CD14-positive monocyte (primary cell): ENCODE data around the gene SSR2. TPM values are rescaled to one million over a fixed set of nuclear protein-coding genes. Genes with fewer than 3 reads are reported as not detected.

Experiments
- DNase-seq, 3 donors: peaks; one replicate each; pipeline ENCODE4 v3.0.0-alpha.2; 2011 to 2022
- H2AFZ ChIP-seq: 2 replicates; pipeline ENCODE4 v1.6.0; 2012; ENCODE audit warnings: mild to moderate bottlenecking, low read depth, low read length, inconsistent platforms; ENCODE audit not compliant: insufficient read depth, poor library complexity, severe bottlenecking
- H3K27ac ChIP-seq, 2 donors: 1 replicate in 1 of 2; 2 replicates in 1 of 2; pipeline ENCODE4 v1.5.1; 2012 to 2013; ENCODE audit warnings: low read length in 2 of 2, control low read depth in 1 of 2, inconsistent platforms in 1 of 2, low read depth in 1 of 2, mild to moderate bottlenecking in 1 of 2
- H3K27me3 ChIP-seq, 2 donors: one replicate each; pipeline versions ENCODE4 v1.6.0 to v1.6.1; 2011 to 2013; ENCODE audit warnings: low read length in 2 of 2; ENCODE audit not compliant: control insufficient read depth in 2 of 2, insufficient read depth in 2 of 2
- H3K36me3 ChIP-seq, 2 donors: replicated peaks in 1 of 2; 1 replicate in 1 of 2; 2 replicates in 1 of 2; pipeline versions ENCODE4 v1.5.1 to v1.6.1; 2012 to 2013; ENCODE audit warnings: low read length in 2 of 2, control low read depth in 1 of 2, inconsistent platforms in 1 of 2, mild to moderate bottlenecking in 1 of 2; ENCODE audit not compliant: insufficient read depth in 2 of 2, control insufficient read depth in 1 of 2
- H3K4me1 ChIP-seq, 2 donors: 1 replicate in 1 of 2; 2 replicates in 1 of 2; pipeline versions ENCODE4 v1.5.1 to v1.6.1; 2012 to 2013; ENCODE audit warnings: low read length in 2 of 2, control low read depth in 1 of 2, inconsistent platforms in 1 of 2, mild to moderate bottlenecking in 1 of 2, moderate library complexity in 1 of 2; ENCODE audit not compliant: insufficient read depth in 2 of 2, control insufficient read depth in 1 of 2
- H3K4me2 ChIP-seq: replicated peaks from 2 replicates; pipeline ENCODE3; 2012; ENCODE audit warnings: low read length, moderate library complexity, mild to moderate bottlenecking; ENCODE audit not compliant: poor library complexity, severe bottlenecking; ENCODE audit errors: extremely low read depth
- H3K4me3 ChIP-seq, 3 experiments: fragments of 200-600 bp in 1 of 3; sonication (generic) in 1 of 3; replicated peaks in 1 of 3; 1 replicate in 2 of 3; 2 replicates in 1 of 3; pipeline ENCODE4 v1.5.1; 2011 to 2013; ENCODE audit warnings: low read length in 3 of 3, mild to moderate bottlenecking in 3 of 3, control low read depth in 2 of 3, low read depth in 2 of 3, inconsistent platforms in 1 of 3, moderate library complexity in 1 of 3
- H3K79me2 ChIP-seq: 2 replicates; pipeline ENCODE4 v1.6.0; 2012; ENCODE audit warnings: mild to moderate bottlenecking, control low read depth, inconsistent platforms, low read length, moderate library complexity; ENCODE audit not compliant: insufficient read depth
- H3K9ac ChIP-seq: 2 replicates; pipeline ENCODE4 v1.6.0; 2017; ENCODE audit warnings: low read length, mild to moderate bottlenecking; ENCODE audit not compliant: insufficient read depth, poor library complexity, severe bottlenecking
- H3K9me3 ChIP-seq, 2 donors: replicated peaks in 1 of 2; 1 replicate in 1 of 2; 2 replicates in 1 of 2; pipeline versions ENCODE4 v1.5.1 to v1.6.1; 2012 to 2013; ENCODE audit warnings: low read length in 2 of 2, control low read depth in 1 of 2; ENCODE audit not compliant: control insufficient read depth in 1 of 2, insufficient read depth in 1 of 2
- H4K20me1 ChIP-seq: 2 replicates; pipeline ENCODE4 v1.6.0; 2012; ENCODE audit warnings: mild to moderate bottlenecking, low read length, control low read depth, moderate library complexity; ENCODE audit not compliant: insufficient read depth
- H3K27ac Mint-ChIP-seq, 7 donors: one replicate each; pipeline ENCODE4 v1.8.0; 2020; ENCODE audit warnings: mild to moderate bottlenecking in 7 of 7, mixed read lengths in 7 of 7, moderate library complexity in 6 of 7, inconsistent platforms in 2 of 7
- H3K27me3 Mint-ChIP-seq, 3 donors: one replicate each; pipeline ENCODE4 v1.8.0; 2021 to 2022; ENCODE audit warnings: low read depth in 3 of 3, mild to moderate bottlenecking in 3 of 3, mixed read lengths in 3 of 3, moderate library complexity in 3 of 3, inconsistent platforms in 1 of 3
- H3K36me3 Mint-ChIP-seq, 2 donors: one replicate each; pipeline ENCODE4 v1.8.0; 2020; ENCODE audit warnings: mixed read lengths in 2 of 2, inconsistent platforms in 1 of 2, mild to moderate bottlenecking in 1 of 2
- H3K4me1 Mint-ChIP-seq: one replicate; pipeline ENCODE4 v1.8.0; 2020; ENCODE audit warnings: mild to moderate bottlenecking, mixed read lengths
- H3K4me3 Mint-ChIP-seq, 2 donors: one replicate each; pipeline ENCODE4 v1.8.0; 2020; ENCODE audit warnings: mild to moderate bottlenecking in 2 of 2, mixed read lengths in 2 of 2, moderate library complexity in 1 of 2
- H3K9me3 Mint-ChIP-seq, 7 donors: one replicate each; pipeline ENCODE4 v1.8.0; 2020 to 2022; ENCODE audit warnings: mixed read lengths in 7 of 7, mild to moderate bottlenecking in 6 of 7, moderate library complexity in 6 of 7, inconsistent platforms in 2 of 7
- WGBS: methylation state at CpG from one replicate; pipeline ENCODE4 v1.1.5; 2013; ENCODE audit warnings: missing lambda C conversion rate; ENCODE audit not compliant: insufficient coverage; 5-methylcytosine and 5-hydroxymethylcytosine counted together
- intact Hi-C, 2 donors: fragments of 100-400 bp; cut with micrococcal nuclease; formaldehyde crosslinking; loops; one replicate each; pipeline versions ENCODE4 v1.15.0 to v1.15.1; 2023
- polyA plus RNA-seq, 3 donors: library from polyadenylated mRNA; depleted of rRNA in 1 of 3; unstranded in 2 of 3; stranded (reverse) in 1 of 3; fragments of 300-500 nt in 2 of 3; fragments of >200 nt in 1 of 3; fragmentation: Illumina TruSeq in 2 of 3; gene quantifications; 1 replicate in 2 of 3; 2 replicates in 1 of 3; pipeline ENCODE4 v1.2.3, GENCODE V29; 2012 to 2021
- TF ChIP-seq, protein P1 (sequence below): fragments of 200-600 bp; IDR thresholded peaks from one replicate; pipeline ENCODE4 v1.8.0; 2022; ENCODE audit warnings: antibody characterized with exemption, mild to moderate bottlenecking

Gene SSR2
- polyA plus RNA-seq, 3 donors, result 374 to 614 (median 414) TPM

DNA sequence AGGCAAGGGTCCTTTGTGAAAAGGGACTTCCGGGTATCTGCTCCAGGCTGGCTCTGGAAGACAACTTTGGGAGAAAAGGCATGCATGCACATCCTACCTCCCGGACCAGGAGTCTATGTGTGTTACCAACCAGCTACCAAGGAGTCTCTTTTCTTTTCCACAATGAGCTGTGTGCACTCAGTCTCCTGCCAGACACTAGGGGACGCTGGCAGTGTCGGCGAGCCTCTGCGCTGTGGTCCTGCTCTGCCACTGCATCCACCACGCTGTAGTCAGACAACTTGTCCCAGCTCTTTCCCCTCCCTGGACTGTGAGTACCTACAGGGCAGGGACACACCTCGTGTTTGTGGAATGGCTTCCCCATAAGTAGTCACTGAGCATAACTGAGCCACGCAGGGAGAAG, 5.1 kb upstream of the SSR2 start:
- intact Hi-C loops, result loop anchor here in 1 of 2 donors (2.0 kb wide), 1 partner anchor 25 kb away; no protein-coding TSS in a partner anchor
- peaks cover 2 to 3% of the 10 kb centered on the region in 2 donors for H3K4me1 ChIP-seq
- no peaks in the 10 kb centered on the region for H3K36me3 ChIP-seq
- peak; percentile 18 to 44 (median 21) for DNase-seq
- no peaks in the 10 kb centered on the region for H3K79me2 ChIP-seq
- H2AFZ ChIP-seq, result peak overlapping the region; percentile 57
- Mint-ChIP-seq H3K4me3 (no peak overlapping the region), H3K27ac (no peak overlapping the region), H3K9me3 (peaks cover 0 to 3% (median 0%) of the 10 kb centered on the region in 7 donors), H3K36me3 (no peaks in the 10 kb centered on the region), H3K4me1 (peaks cover 4% of the 10 kb centered on the region), H3K27me3 (peaks cover 11 to 17% (median 17%) of the 10 kb centered on the region in 3 donors)
- H3K9ac ChIP-seq, result no peak overlapping the region
- no peaks in the 10 kb centered on the region for H3K27me3 ChIP-seq
- 7% methylated on average over 8 of the region's 9 CpGs for WGBS
- H3K4me3 ChIP-seq, result no peak overlapping the region
- TF ChIP-seq, protein P1, sequence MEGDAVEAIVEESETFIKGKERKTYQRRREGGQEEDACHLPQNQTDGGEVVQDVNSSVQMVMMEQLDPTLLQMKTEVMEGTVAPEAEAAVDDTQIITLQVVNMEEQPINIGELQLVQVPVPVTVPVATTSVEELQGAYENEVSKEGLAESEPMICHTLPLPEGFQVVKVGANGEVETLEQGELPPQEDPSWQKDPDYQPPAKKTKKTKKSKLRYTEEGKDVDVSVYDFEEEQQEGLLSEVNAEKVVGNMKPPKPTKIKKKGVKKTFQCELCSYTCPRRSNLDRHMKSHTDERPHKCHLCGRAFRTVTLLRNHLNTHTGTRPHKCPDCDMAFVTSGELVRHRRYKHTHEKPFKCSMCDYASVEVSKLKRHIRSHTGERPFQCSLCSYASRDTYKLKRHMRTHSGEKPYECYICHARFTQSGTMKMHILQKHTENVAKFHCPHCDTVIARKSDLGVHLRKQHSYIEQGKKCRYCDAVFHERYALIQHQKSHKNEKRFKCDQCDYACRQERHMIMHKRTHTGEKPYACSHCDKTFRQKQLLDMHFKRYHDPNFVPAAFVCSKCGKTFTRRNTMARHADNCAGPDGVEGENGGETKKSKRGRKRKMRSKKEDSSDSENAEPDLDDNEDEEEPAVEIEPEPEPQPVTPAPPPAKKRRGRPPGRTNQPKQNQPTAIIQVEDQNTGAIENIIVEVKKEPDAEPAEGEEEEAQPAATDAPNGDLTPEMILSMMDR, result peak; percentile 65
- H4K20me1 ChIP-seq, result no peaks in the 10 kb centered on the region
- H3K27ac ChIP-seq, result no peak overlapping the region
- H3K4me2 ChIP-seq, result no peak overlapping the region
- H3K9me3 ChIP-seq, result no peaks in the 10 kb centered on the region

DNA sequence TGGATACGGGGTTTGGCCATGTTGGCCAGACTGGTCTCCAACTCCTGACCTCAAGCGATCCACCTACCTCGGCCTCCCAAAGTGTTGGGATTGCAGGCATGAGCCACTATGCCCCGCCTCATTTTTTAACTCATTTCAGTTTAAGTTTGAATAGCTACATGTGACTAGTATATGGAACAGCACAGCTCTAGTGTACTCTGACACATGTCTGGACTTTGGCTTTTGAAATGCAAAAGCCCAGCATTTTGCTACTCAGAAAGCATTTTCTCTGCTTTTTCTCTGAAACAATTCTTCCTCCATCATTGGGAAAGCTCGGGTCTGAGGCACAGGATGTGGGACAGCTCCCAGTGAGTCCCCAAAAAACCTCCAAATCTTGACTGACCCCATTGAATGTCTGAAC, 4.0 kb upstream of the SSR2 start:
- no peak overlapping the region for H3K9ac ChIP-seq
- WGBS, result 92% methylated on average over 5 of the region's 5 CpGs
- no peaks in the 10 kb centered on the region for H3K27me3 ChIP-seq
- Mint-ChIP-seq H3K27me3 (peaks cover 11 to 17% (median 17%) of the 10 kb centered on the region in 3 donors), H3K27ac (no peak overlapping the region), H3K9me3 (peaks cover 0 to 3% (median 0%) of the 10 kb centered on the region in 7 donors), H3K36me3 (peaks cover 1% of the 10 kb centered on the region in 2 donors), H3K4me3 (peak overlapping the region in 1 of 2 donors; percentile 26), H3K4me1 (peaks cover 11% of the 10 kb centered on the region)
- H3K4me2 ChIP-seq, result no peak overlapping the region
- no peak overlapping the region for H3K4me3 ChIP-seq
- peaks cover 9 to 11% of the 10 kb centered on the region in 2 donors for H3K4me1 ChIP-seq
- H2AFZ ChIP-seq, result no peak overlapping the region
- H3K79me2 ChIP-seq, result peaks cover 10% of the 10 kb centered on the region
- TF ChIP-seq, protein P1, result no peak
- peaks cover 3% of the 10 kb centered on the region for H4K20me1 ChIP-seq
- H3K36me3 ChIP-seq, result no peaks in the 10 kb centered on the region
- intact Hi-C loops, result loop anchor here in 1 of 2 donors (5.0 kb wide), 1 partner anchor 32 kb away; no protein-coding TSS in a partner anchor
- no peak for DNase-seq
- no peaks in the 10 kb centered on the region for H3K9me3 ChIP-seq
- no peak overlapping the region for H3K27ac ChIP-seq
